ENCODE results near the gene AATF.

AATF gene

GRCh38 chr17:36931697-36932382 is 16.9 kb upstream of the AATF start:
- DNase-seq, result no peak

GRCh38 chr17:36932383-36932693 is 16.4 kb upstream of the AATF start:
- DNase-seq, result no peak

- DNase-seq, result no peak
These were observed 15.9 kb upstream of the AATF start for GRCh38 chr17:36932694-36933511.

GRCh38 chr17:36933512-36934143 is 15.1 kb upstream of the AATF start:
- DNase-seq, result no peak

GRCh38 chr17:36934144-36934691 is 14.5 kb upstream of the AATF start:
- DNase-seq, result no peak

- DNase-seq, result no peak
These were observed 13.8 kb upstream of the AATF start for GRCh38 chr17:36934692-36935630.

- no peak for DNase-seq
These were observed 12.9 kb upstream of the AATF start for GRCh38 chr17:36935671-36936454.

- DNase-seq, result no peak
These were observed 12.2 kb upstream of the AATF start for GRCh38 chr17:36936455-36937000.

GRCh38 chr17:36937001-36937958 is 11.5 kb upstream of the AATF start, which contains the start of gene LHX1:
LHX1 (plus strand) TSS chr17:36937475; CDS start chr17:36938198, 723 bp downstream.
- no peak for DNase-seq

GRCh38 chr17:36937959-36938565 is 10.7 kb upstream of the AATF start:
- DNase-seq, result no peak

GRCh38 chr17:36938566-36939051 is 10.1 kb upstream of the AATF start:
- no peak for DNase-seq

- no peak for DNase-seq
These were observed 9.5 kb upstream of the AATF start for GRCh38 chr17:36939052-36939801.

GRCh38 chr17:36939802-36940312 is 8.9 kb upstream of the AATF start:
- no peak for DNase-seq

GRCh38 chr17:36940313-36941264 is 8.2 kb upstream of the AATF start:
- DNase-seq, result no peak

- no peak for DNase-seq
These were observed 7.3 kb upstream of the AATF start for GRCh38 chr17:36941265-36942010.

- no peak for DNase-seq
These were observed 6.6 kb upstream of the AATF start for GRCh38 chr17:36942019-36942599.
